Gastroesophageal sphincter (tissue), 3 donors: ENCODE results near the gene RPGRIP1.

Experiments
- POLR2A ChIP-seq, 2 donors: fragments of 450-650 bp; IDR thresholded peaks; one replicate each; pipeline ENCODE4 v1.6.1; 2017; ENCODE audit warnings: antibody characterized with exemption in 2 of 2, mild to moderate bottlenecking in 2 of 2, moderate library complexity in 1 of 2
- POLR2AphosphoS5 ChIP-seq: sonication (generic); formaldehyde crosslinking; IDR thresholded peaks from one replicate; pipeline ENCODE4 v1.6.1; 2017; ENCODE audit warnings: antibody characterized with exemption
- TF ChIP-seq, protein P1 (sequence below), 4 experiments: fragments of 200-600 bp in 2 of 4; fragments of 450-650 bp in 2 of 4; sonication (generic) in 1 of 4; IDR thresholded peaks; one replicate each; pipeline ENCODE4 v1.5.1; 2017 to 2019; ENCODE audit warnings: antibody characterized with exemption in 4 of 4, mild to moderate bottlenecking in 2 of 4, moderate library complexity in 2 of 4

GRCh38 chr14:21248739-21249411 lies 31.0 kb upstream of the RPGRIP1 start:
- TF ChIP-seq, protein P1, sequence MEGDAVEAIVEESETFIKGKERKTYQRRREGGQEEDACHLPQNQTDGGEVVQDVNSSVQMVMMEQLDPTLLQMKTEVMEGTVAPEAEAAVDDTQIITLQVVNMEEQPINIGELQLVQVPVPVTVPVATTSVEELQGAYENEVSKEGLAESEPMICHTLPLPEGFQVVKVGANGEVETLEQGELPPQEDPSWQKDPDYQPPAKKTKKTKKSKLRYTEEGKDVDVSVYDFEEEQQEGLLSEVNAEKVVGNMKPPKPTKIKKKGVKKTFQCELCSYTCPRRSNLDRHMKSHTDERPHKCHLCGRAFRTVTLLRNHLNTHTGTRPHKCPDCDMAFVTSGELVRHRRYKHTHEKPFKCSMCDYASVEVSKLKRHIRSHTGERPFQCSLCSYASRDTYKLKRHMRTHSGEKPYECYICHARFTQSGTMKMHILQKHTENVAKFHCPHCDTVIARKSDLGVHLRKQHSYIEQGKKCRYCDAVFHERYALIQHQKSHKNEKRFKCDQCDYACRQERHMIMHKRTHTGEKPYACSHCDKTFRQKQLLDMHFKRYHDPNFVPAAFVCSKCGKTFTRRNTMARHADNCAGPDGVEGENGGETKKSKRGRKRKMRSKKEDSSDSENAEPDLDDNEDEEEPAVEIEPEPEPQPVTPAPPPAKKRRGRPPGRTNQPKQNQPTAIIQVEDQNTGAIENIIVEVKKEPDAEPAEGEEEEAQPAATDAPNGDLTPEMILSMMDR (IDR thresholded peaks at IDR 0.05): no peak
- no peak for TF ChIP-seq POLR2AphosphoS5
- no peak for TF ChIP-seq POLR2A (IDR thresholded peaks at IDR 0.05)
